ENCODE data around the gene ZNF710.

ZNF710 gene

DNA sequence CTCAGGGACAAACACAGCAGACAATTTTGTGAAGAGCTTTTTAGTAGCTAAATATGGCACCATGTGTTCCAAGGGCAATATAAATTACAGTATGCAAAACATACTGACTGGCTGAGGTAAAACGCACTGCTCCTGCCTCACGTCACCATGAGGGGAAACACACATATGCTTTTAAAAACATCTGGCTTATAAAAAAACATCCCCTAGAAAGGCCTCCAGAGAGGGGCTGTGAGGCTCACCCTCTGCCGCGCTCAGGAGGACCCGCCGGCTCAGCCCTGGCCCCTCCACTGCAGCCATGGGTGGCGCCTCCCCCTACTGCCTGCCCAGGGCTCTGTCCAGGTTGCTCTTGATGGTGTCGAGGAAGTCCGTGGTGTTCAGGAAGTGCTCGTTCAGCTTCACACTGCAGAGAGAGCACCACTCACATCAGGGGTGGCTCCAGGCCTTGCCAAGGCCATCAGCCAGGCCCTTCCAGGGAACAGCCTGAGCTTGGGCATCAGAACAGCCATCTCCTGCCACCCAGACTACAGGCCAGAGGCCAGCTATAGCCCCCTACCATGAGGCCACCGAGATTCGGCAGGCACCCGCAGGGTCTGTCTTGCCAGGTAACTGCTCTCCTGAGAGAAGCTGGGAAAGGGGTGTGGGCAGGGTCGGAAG is 83.0 kb downstream of the ZNF710 start:
- no peak overlapping the region for H3K27ac ChIP-seq (replicated peaks)
- TF ChIP-seq SPI1 (IDR thresholded peaks at IDR 0.05; ENCODE audit: borderline replicate concordance, low read depth), result no peak
- TF ChIP-seq, protein P1, sequence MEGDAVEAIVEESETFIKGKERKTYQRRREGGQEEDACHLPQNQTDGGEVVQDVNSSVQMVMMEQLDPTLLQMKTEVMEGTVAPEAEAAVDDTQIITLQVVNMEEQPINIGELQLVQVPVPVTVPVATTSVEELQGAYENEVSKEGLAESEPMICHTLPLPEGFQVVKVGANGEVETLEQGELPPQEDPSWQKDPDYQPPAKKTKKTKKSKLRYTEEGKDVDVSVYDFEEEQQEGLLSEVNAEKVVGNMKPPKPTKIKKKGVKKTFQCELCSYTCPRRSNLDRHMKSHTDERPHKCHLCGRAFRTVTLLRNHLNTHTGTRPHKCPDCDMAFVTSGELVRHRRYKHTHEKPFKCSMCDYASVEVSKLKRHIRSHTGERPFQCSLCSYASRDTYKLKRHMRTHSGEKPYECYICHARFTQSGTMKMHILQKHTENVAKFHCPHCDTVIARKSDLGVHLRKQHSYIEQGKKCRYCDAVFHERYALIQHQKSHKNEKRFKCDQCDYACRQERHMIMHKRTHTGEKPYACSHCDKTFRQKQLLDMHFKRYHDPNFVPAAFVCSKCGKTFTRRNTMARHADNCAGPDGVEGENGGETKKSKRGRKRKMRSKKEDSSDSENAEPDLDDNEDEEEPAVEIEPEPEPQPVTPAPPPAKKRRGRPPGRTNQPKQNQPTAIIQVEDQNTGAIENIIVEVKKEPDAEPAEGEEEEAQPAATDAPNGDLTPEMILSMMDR (IDR thresholded peaks at IDR 0.05; ENCODE audit: insufficient read depth, low read length), result no peak
- no peak for TF ChIP-seq POLR2AphosphoS5 (IDR thresholded peaks at IDR 0.05; ENCODE audit: low read depth)
- TF ChIP-seq GABPA (IDR thresholded peaks at IDR 0.05; ENCODE audit: low read depth), result no peak
- TF ChIP-seq, protein P2, sequence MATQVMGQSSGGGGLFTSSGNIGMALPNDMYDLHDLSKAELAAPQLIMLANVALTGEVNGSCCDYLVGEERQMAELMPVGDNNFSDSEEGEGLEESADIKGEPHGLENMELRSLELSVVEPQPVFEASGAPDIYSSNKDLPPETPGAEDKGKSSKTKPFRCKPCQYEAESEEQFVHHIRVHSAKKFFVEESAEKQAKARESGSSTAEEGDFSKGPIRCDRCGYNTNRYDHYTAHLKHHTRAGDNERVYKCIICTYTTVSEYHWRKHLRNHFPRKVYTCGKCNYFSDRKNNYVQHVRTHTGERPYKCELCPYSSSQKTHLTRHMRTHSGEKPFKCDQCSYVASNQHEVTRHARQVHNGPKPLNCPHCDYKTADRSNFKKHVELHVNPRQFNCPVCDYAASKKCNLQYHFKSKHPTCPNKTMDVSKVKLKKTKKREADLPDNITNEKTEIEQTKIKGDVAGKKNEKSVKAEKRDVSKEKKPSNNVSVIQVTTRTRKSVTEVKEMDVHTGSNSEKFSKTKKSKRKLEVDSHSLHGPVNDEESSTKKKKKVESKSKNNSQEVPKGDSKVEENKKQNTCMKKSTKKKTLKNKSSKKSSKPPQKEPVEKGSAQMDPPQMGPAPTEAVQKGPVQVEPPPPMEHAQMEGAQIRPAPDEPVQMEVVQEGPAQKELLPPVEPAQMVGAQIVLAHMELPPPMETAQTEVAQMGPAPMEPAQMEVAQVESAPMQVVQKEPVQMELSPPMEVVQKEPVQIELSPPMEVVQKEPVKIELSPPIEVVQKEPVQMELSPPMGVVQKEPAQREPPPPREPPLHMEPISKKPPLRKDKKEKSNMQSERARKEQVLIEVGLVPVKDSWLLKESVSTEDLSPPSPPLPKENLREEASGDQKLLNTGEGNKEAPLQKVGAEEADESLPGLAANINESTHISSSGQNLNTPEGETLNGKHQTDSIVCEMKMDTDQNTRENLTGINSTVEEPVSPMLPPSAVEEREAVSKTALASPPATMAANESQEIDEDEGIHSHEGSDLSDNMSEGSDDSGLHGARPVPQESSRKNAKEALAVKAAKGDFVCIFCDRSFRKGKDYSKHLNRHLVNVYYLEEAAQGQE (IDR thresholded peaks at IDR 0.05; ENCODE audit: insufficient replicate concordance, low read depth), result no peak
- H3K4me3 ChIP-seq (replicated peaks; ENCODE audit: insufficient read depth, low read length), result no peak overlapping the region
- H3K27me3 ChIP-seq (ENCODE audit: insufficient read depth, poor library complexity, severe bottlenecking), result no peaks in the 10 kb centered on the region
- DNase-seq (ENCODE audit: low read depth in 1 of 2, low spot score in 1 of 2), result no peak

DNA sequence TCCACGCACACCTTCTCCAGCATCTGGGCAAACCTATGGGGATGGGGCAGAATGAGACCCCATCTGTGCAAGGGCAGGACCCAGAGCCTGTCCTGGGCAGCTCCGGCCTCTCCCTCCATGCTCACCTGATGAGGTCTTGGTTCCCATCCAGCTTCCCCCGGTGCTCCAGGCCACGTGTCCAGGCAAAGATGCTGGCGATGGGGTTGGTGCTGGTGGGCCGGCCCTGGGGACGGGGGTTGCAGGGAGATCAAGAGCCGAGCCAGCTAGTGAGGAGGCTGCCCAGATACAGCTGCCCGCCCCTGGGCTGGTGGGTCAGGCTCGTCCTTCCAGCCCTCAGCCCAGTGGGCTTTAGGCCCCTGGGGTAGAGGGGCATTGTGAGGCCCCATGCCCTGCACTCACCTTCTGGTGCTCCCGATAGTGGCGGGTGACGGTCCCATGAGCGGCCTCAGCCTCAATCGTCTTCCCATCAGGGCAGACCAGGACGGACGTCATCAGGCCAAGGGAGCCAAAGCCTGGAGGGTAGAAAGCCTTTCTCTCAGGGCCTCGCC is 83.8 kb downstream of the ZNF710 start:
- H3K27me3 ChIP-seq (ENCODE audit: insufficient read depth, poor library complexity, severe bottlenecking), result no peaks in the 10 kb centered on the region
- DNase-seq (ENCODE audit: low read depth in 1 of 2, low spot score in 1 of 2), result no peak
- TF ChIP-seq POLR2AphosphoS5 (IDR thresholded peaks at IDR 0.05; ENCODE audit: low read depth), result no peak; the same call in 1 of the 2 replicates
- TF ChIP-seq SPI1 (IDR thresholded peaks at IDR 0.05; ENCODE audit: borderline replicate concordance, low read depth), result no peak
- no peak for TF ChIP-seq GABPA (IDR thresholded peaks at IDR 0.05; ENCODE audit: low read depth)
- TF ChIP-seq, protein P2 (IDR thresholded peaks at IDR 0.05; ENCODE audit: insufficient replicate concordance, low read depth), result no peak
- TF ChIP-seq, protein P1 (IDR thresholded peaks at IDR 0.05; ENCODE audit: insufficient read depth, low read length), result no peak

DNA sequence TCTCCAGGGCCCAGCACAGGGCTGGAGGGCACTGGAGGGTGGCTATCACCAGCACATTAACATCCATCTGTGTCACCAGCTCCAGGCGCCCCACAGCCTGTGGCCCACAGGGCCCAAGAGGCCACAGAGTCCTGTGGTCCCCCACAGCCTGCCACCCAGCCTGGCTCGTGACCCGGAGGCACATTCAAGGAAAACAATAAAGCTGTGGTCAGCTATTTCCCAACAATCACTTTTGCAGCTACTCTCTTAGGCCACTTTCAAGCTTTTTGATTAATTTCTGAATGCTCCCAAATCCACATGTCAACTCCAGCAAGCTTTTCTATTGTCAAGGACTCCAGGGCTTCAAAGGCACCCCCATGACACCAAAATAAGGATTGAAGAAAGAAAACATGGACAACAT is 84.4 kb downstream of the ZNF710 start:
- TF ChIP-seq, protein P1 (IDR thresholded peaks at IDR 0.05; ENCODE audit: insufficient read depth, low read length), result no peak
- no peak for TF ChIP-seq POLR2AphosphoS5 (IDR thresholded peaks at IDR 0.05; ENCODE audit: low read depth)
- TF ChIP-seq SPI1 (IDR thresholded peaks at IDR 0.05; ENCODE audit: borderline replicate concordance, low read depth), result no peak
- DNase-seq (ENCODE audit: low read depth in 1 of 2, low spot score in 1 of 2), result no peak
- no peaks in the 10 kb centered on the region for H3K27me3 ChIP-seq (ENCODE audit: insufficient read depth, poor library complexity, severe bottlenecking)
- H3K4me3 ChIP-seq (replicated peaks; ENCODE audit: insufficient read depth, low read length), result no peak overlapping the region
- no peak overlapping the region for H3K27ac ChIP-seq (replicated peaks)

More for the DNA sequence above, 83.8 kb downstream of the ZNF710 start:
- H3K27ac ChIP-seq (replicated peaks), result no peak overlapping the region
- H3K4me3 ChIP-seq (replicated peaks; ENCODE audit: insufficient read depth, low read length), result no peak overlapping the region

Measured in HL-60 (cell line).